ENCODE measurements around the gene ASB10. TPM values are rescaled to one million over a fixed set of nuclear protein-coding genes. Genes with fewer than 3 reads are reported as not detected.
A peak's percentile ranks its signal among the peaks of the same experiment; 100 is the strongest.

Gene ASB10
- polyA plus RNA-seq, 3 donors = 0.04 TPM; not detected in 2

- DNase-seq = peak; percentile 54
These were observed 19.7 kb downstream of the ASB10 start, which contains the start of gene GBX1 for GRCh38 chr7:151167197-151167961. GBX1 (minus strand) TSS chr7:151167694; CDS start chr7:151167548, 146 bp downstream.

- DNase-seq = no peak
These were observed 20.3 kb downstream of the ASB10 start for GRCh38 chr7:151166629-151167196.

- no peak for DNase-seq
These were observed 25.3 kb downstream of the ASB10 start for GRCh38 chr7:151161757-151162156.

- no peak for DNase-seq
These were observed 29.3 kb downstream of the ASB10 start for GRCh38 chr7:151157645-151158329.

GRCh38 chr7:151152643-151153513 is 34.2 kb downstream of the ASB10 start:
- DNase-seq = no peak

GRCh38 chr7:151150388-151150787 is 36.7 kb downstream of the ASB10 start:
- DNase-seq = no peak

GRCh38 chr7:151148319-151149259 is 38.5 kb downstream of the ASB10 start:
- DNase-seq = no peak

GRCh38 chr7:151146761-151147160 is 40.3 kb downstream of the ASB10 start:
- no peak for DNase-seq

GRCh38 chr7:151144387-151144786 is 42.7 kb downstream of the ASB10 start:
- DNase-seq = no peak

- no peak for DNase-seq
These were observed 43.6 kb downstream of the ASB10 start for GRCh38 chr7:151143261-151144015.

GRCh38 chr7:151142686-151143040 is 44.4 kb downstream of the ASB10 start:
- DNase-seq = no peak

- DNase-seq = no peak
These were observed 45.0 kb downstream of the ASB10 start for GRCh38 chr7:151141855-151142685.

GRCh38 chr7:151141311-151141854 is 45.7 kb downstream of the ASB10 start:
- no peak for DNase-seq

- no peak for DNase-seq
These were observed 46.2 kb downstream of the ASB10 start for GRCh38 chr7:151140826-151141225.

- no peak for DNase-seq
These were observed 47.3 kb downstream of the ASB10 start for GRCh38 chr7:151139791-151140190.

GRCh38 chr7:151139071-151139790 is 47.8 kb downstream of the ASB10 start:
- DNase-seq = no peak

GRCh38 chr7:151138153-151138851 is 48.7 kb downstream of the ASB10 start:
- DNase-seq = no peak

- DNase-seq = no peak
These were observed 49.3 kb downstream of the ASB10 start for GRCh38 chr7:151137791-151138152.
